ENCODE data around the gene GEMIN5. TPM values are rescaled to one million over a fixed set of nuclear protein-coding genes. Genes with fewer than 3 reads are reported as not detected.

Gene GEMIN5
- total and polyA plus RNA-seq, 2 of the 13 experiments (the other 11 are each of a cell fraction or from before 2014, with no cell fraction given) = 6.6 to 28.6 TPM

GRCh38 chr5:154850255-154851062 is 87.6 kb downstream of the GEMIN5 start, which contains the start of gene FAXDC2 (continued):
- TF ChIP-seq AHR (CRISPR knock-in tag; IDR thresholded peaks at IDR 0.05) (no peak), FOXP4 (CRISPR knock-in tag; IDR thresholded peaks at IDR 0.05) (peak; percentile 47; the same call in 1 of the 2 replicates), ZNF333 (CRISPR knock-in tag; IDR thresholded peaks at IDR 0.05; ENCODE audit: borderline replicate concordance) (no peak), NCOA5 (CRISPR knock-in tag; IDR thresholded peaks at IDR 0.05) (no peak), JARID2 (CRISPR knock-in tag; IDR thresholded peaks at IDR 0.05; ENCODE audit: insufficient replicate concordance) (no peak), ZNF33A (CRISPR knock-in tag; IDR thresholded peaks at IDR 0.05; ENCODE audit: borderline replicate concordance) (no peak), IKZF4 (CRISPR knock-in tag; IDR thresholded peaks at IDR 0.05; ENCODE audit: borderline replicate concordance, low read depth, not compliant biosample characterization) (no peak), JUN (CRISPR knock-in tag; IDR thresholded peaks at IDR 0.05) (no peak), RAD51 (IDR thresholded peaks at IDR 0.05; ENCODE audit: borderline replicate concordance) (no peak), ZNF883 (CRISPR knock-in tag; IDR thresholded peaks at IDR 0.05; ENCODE audit: not compliant biosample characterization) (peak; percentile 74), ZNF317 (CRISPR knock-in tag; IDR thresholded peaks at IDR 0.05) (peak; percentile 45; the same call in 1 of the 2 replicates), NFIB (CRISPR knock-in tag; IDR thresholded peaks at IDR 0.05; ENCODE audit: borderline replicate concordance) (no peak), RBAK (CRISPR knock-in tag; IDR thresholded peaks at IDR 0.05) (no peak), ZNF777 (CRISPR knock-in tag; IDR thresholded peaks at IDR 0.05) (no peak), ATF2 (CRISPR knock-in tag; IDR thresholded peaks at IDR 0.05) (no peak; the same call in 1 of the 2 replicates), FOXK2 (IDR thresholded peaks at IDR 0.05) (no peak), ZNF615 (CRISPR knock-in tag; IDR thresholded peaks at IDR 0.05; ENCODE audit: borderline replicate concordance) (no peak), CEBPZ (IDR thresholded peaks at IDR 0.05; ENCODE audit: low read length) (no peak), HNF4A (CRISPR knock-in tag; IDR thresholded peaks at IDR 0.05) (0 out of 2 replicates have a peak, but pooled peaks have one; percentile 7), MXD1 (CRISPR knock-in tag; IDR thresholded peaks at IDR 0.05) (no peak), RFXAP (CRISPR knock-in tag; IDR thresholded peaks at IDR 0.05; ENCODE audit: borderline replicate concordance) (no peak)

All from HepG2 (cell line).